Activated CD8-positive, alpha-beta memory T cell treated with anti-CD3 and anti-CD28 coated beads, Interleukin-2, amount 50 U/mL, for 24 hours (primary cell): ENCODE results near the gene GNAT1.

Experiments
- DNase-seq: peaks from one replicate; pipeline ENCODE4 v3.0.0-alpha.2; 2020; ENCODE audit errors: extremely low read depth

Gene GNAT1

GRCh38 chr3:50177346-50177745, 14.1 kb upstream of the GNAT1 start:
- no peak for DNase-seq

GRCh38 chr3:50179710-50180109, 11.7 kb upstream of the GNAT1 start:
- DNase-seq, result no peak

DNA sequence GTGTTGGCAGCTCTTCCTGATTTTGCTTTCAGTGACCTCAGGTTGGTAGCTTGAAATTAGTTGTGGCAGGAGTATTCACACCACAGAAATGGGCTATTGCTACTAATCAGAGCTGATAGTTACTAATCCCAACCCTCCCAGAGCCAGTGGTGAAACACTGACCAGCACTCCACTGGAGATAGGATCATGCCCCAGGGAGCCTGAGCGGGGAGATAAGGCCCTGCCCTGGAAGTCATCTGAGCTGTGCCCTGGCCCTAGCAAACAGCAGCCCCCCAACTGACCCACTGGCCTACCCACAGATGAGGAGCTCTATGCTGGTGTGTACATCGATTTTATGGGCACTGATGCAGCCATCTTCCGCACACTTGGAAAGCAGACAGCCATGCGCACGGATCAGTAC, 9.4 kb upstream of the GNAT1 start:
- no peak for DNase-seq

- DNase-seq, result no peak
These were observed 8.8 kb upstream of the GNAT1 start for GRCh38 chr3:50182533-50183099.

DNA sequence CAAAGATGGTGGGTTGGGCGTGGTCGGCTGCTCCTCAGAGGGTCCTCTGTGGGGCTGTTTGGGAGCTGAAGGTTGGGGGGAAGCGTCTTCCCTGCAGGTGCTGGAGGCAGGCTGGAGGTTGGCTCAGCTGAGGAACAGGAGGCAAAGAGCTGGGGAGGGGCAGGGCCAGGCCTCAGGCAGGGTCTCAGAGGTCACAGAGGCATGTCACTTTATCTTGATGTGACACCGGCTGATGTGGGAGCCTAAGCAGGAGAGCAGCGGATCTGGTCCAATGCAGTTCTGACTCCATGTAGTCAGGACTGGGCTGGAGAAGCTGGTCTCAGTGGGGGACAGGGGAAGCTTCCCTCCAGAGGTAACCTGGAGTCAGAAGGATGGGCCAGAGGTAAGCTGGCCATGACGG, 7.7 kb upstream of the GNAT1 start:
- DNase-seq, result no peak

DNA sequence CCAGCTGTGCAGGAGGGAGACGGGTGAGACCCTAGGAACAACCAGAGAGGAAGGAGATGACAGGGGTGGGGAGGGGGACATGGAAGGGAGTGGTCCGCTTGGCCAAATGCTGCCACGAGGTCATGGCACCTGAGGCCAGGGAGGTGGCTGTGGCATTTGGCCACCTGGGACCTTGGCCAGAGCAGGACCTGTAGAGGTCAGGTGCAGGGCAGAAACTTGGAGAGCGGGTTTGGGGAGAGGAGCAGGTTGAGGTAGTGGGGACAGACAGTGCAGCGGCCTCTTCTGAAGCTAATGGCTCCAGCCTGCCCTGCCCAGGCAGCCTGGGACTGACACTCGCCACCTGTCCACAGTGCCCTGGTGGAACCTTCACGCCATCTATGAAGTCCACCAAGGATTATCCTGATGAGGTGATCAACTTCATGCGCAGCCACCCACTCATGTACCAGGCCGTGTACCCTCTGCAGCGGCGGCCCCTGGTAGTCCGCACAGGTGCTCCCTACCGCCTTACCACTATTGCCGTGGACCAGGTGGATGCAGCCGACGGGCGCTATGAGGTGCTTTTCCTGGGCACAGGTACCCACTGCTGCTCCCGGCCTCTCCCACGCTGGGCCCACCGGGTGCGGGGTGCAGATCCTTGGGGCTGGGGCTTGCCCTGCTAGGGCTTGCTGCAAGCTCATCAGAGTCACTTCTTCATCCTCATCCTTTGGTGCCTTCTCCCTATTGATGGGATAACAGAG, 7.0 kb upstream of the GNAT1 start:
- no peak for DNase-seq

GRCh38 chr3:50185230-50185629, 6.2 kb upstream of the GNAT1 start:
- no peak for DNase-seq

- no peak for DNase-seq
These were observed 5.3 kb upstream of the GNAT1 start for GRCh38 chr3:50186096-50186495.

- DNase-seq, result no peak
These were observed 3.7 kb upstream of the GNAT1 start for GRCh38 chr3:50187750-50188149.

- no peak for DNase-seq
These were observed 2.1 kb upstream of the GNAT1 start for GRCh38 chr3:50189274-50189673.

- DNase-seq, result no peak
These were observed 1.4 kb upstream of the GNAT1 start for GRCh38 chr3:50189989-50190388.

GRCh38 chr3:50192124-50192523, 714 bp downstream of the GNAT1 start:
- DNase-seq, result no peak

- DNase-seq, result peak; percentile 56
These were observed 1.3 kb downstream of the GNAT1 start for GRCh38 chr3:50192689-50193141.

- DNase-seq, result no peak
These were observed 1.9 kb downstream of the GNAT1 start for GRCh38 chr3:50193286-50193685.

- DNase-seq, result no peak
These were observed 2.3 kb downstream of the GNAT1 start for GRCh38 chr3:50193746-50194127.

DNA sequence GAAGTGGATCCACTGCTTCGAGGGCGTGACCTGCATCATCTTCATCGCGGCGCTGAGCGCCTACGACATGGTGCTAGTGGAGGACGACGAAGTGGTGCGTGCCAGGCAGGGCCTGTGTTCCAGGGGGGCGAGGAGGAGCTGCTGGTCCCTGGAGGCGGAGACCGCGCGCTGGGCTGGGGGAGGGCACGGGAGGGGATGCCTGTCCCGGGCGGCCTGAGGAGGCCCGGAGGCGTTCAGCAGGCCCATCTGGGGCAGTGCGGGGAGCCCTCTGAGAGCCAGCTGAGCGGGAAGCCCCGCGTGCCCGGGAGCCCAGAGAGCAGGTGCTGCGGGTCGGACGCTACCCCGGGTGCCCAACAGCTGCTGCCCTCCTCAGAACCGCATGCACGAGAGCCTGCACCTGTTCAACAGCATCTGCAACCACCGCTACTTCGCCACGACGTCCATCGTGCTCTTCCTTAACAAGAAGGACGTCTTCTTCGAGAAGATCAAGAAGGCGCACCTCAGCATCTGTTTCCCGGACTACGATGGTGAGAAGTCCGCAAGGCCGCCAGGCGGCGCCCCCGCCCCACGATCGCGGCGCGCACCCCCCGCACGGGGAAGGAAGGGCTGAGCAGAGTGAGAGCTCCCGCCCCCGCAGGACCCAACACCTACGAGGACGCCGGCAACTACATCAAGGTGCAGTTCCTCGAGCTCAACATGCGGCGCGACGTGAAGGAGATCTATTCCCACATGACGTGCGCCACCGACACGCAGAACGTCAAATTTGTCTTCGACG, 2.9 kb downstream of the GNAT1 start:
- peak; percentile 61 for DNase-seq

- DNase-seq, result no peak
These were observed 3.6 kb downstream of the GNAT1 start for GRCh38 chr3:50194903-50195500.

GRCh38 chr3:50195501-50196252, 4.3 kb downstream of the GNAT1 start:
- DNase-seq, result no peak

DNA sequence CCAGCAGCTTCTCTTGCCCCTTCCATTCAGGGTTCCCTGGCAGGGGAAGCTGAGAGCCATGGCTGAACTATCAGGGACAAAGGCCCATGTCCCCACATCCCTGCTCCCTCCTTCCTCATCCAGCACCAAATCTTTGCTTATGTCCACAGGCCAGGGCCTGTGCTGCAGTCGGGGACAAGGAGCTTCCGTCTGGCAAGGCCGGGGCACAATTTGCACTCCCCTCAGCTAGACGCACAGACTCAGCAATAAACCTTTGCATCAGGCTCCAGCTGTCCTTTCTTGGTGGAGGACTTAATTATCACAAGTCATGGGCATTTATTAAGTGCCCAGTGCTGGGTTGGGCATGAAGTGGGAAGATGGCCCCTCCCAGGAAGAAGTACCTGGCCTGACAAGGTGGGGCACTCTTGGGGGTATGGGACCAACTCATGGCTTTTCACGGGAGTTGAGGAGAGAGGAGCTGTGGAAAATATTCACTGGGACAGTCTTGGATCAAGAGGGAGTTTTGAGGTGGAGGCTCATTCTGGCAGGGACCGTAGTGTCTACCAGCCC, 4.9 kb downstream of the GNAT1 start:
- DNase-seq, result no peak

DNA sequence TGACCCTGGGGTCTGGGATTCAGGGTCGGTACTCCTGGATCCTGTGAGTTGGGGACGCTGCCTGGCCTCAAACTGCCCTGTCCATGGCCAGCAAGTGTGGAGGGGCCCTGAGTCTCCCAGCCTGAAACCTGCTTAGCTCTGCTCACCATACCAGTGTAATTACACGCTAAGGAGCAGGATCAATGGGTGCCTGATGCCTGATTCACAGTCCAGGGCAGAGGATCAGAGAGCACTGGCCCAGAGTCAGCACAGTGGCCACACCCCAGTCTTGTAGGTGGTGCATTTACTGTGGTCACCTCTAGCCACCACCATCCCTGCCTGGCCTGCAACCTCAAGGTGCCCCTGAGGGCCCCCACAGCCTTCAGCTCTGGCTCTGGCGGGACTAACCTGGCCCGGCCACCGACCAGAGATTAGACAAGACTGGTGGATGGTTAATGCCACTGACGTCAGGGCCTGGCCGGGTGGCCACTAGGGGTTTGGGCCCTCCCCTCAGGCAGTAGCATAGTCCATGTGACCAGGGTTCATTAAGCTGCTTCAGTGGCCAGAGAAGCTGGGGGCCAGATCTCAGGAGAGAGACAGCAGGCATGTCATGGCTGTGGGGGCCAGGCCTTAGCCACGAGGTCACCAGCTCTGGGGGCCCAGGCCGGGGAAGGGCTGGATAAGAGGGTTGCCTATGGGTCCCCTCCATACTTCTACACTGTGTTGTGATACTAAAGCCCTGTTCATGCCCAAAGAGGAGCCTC, 10.3 kb downstream of the GNAT1 start:
- DNase-seq, result no peak
